Measurements from ENCODE around the gene ALKBH2. TPM values are rescaled to one million over a fixed set of nuclear protein-coding genes. Genes with fewer than 3 reads are reported as not detected.

ALKBH2 gene
- total and polyA plus RNA-seq, 2 experiments from 2014 or later = 16.4 to 35.9 TPM

GRCh38 chr12:109115758-109116610 is 22.7 kb upstream of the ALKBH2 start, which contains the start of gene ACACB (continued):
- no peak for TF ChIP-seq ZNF114 (CRISPR knock-in tag; IDR thresholded peaks at IDR 0.05)
- no peak for TF ChIP-seq ZNF331 (CRISPR knock-in tag; IDR thresholded peaks at IDR 0.05; ENCODE audit: low read depth)
- no peak for TF ChIP-seq CTCF (conservative IDR thresholded peaks at IDR 0.05; ENCODE audit: low read depth in 2 of 2)
- no peak for TF ChIP-seq EZH2 (IDR thresholded peaks at IDR 0.05; ENCODE audit: low read depth, unreplicated experiment)

GRCh38 chr12:109115404-109115757 is 22.1 kb upstream of the ALKBH2 start:
- DNase-seq (ENCODE audit: low spot score) (no peak), ATAC-seq (no peak)
- Mint-ChIP-seq H3K4me3 (no peak overlapping the region), H3K27ac (no peak overlapping the region), H3K4me1 (peaks cover 27% of the 10 kb centered on the region), H3K9me3 (no peaks in the 10 kb centered on the region), H3K36me3 (ENCODE audit: low read depth) (peaks cover 5% of the 10 kb centered on the region; the same call in 2 of the 3 replicates), H3K27me3 (ENCODE audit: insufficient read depth, low read depth, poor library complexity) (peaks cover 3% of the 10 kb centered on the region)
- Histone ChIP-seq H3K4me2 (no peak overlapping the region), H3K27me3 (ENCODE audit: insufficient read depth) (no peaks in the 10 kb centered on the region), H3F3A (replicated peaks; ENCODE audit: low read depth) (peaks cover 6% of the 10 kb centered on the region), H3K27ac (ENCODE audit: low read depth) (no peak overlapping the region), H3K36me3 (ENCODE audit: insufficient read depth) (no peaks in the 10 kb centered on the region), H4K20me1 (replicated peaks; ENCODE audit: insufficient read depth) (no peaks in the 10 kb centered on the region), H3K4me3 (no peak overlapping the region), H2AFZ (0 out of 2 replicates have a peak overlapping the region, but pooled peaks have one; percentile 52), H3K79me2 (replicated peaks; ENCODE audit: insufficient read depth) (no peaks in the 10 kb centered on the region), H3K4me1 (ENCODE audit: insufficient read depth) (peaks cover 9% of the 10 kb centered on the region; the same call in 1 of the 2 replicates), H3K9me2 (ENCODE audit: insufficient read depth) (no peaks in the 10 kb centered on the region)
- TF ChIP-seq ZNF114 (CRISPR knock-in tag; IDR thresholded peaks at IDR 0.05) (no peak), ZNF462 (CRISPR knock-in tag; IDR thresholded peaks at IDR 0.05) (no peak), EZH2 (IDR thresholded peaks at IDR 0.05; ENCODE audit: low read depth, unreplicated experiment) (no peak), REST (IDR thresholded peaks at IDR 0.05; ENCODE audit: unreplicated experiment) (no peak)
